H9 (cell line): ENCODE data around the gene ISG20L2. TPM values are rescaled to one million over a fixed set of nuclear protein-coding genes. Genes with fewer than 3 reads are reported as not detected.

Source experiments
- DNase-seq: peaks from one replicate; pipeline ENCODE4 v3.0.0-alpha.2; 2017
- H2AFZ ChIP-seq: one replicate; pipeline ENCODE4 v1.6.1; 2013; ENCODE audit warnings: mild to moderate bottlenecking, low read length, control low read depth, moderate library complexity
- H2AK5ac ChIP-seq: 2 replicates; pipeline ENCODE4 v1.6.1; 2013; ENCODE audit warnings: low read length, control low read depth, mixed read lengths; ENCODE audit not compliant: insufficient read length
- H2BK120ac ChIP-seq: one replicate; pipeline ENCODE4 v1.6.1; 2013; ENCODE audit warnings: low read depth, mild to moderate bottlenecking, low read length, control low read depth, inconsistent platforms; ENCODE audit not compliant: poor library complexity, severe bottlenecking
- H2BK12ac ChIP-seq: 2 replicates; pipeline ENCODE4 v1.6.1; 2013; ENCODE audit warnings: low read length, control low read depth, mixed read lengths, low read depth; ENCODE audit not compliant: insufficient read length
- H2BK15ac ChIP-seq: 2 replicates; pipeline ENCODE4 v1.6.1; 2013; ENCODE audit warnings: low read depth, low read length, control low read depth
- H2BK20ac ChIP-seq: one replicate; pipeline ENCODE4 v1.6.1; 2013; ENCODE audit warnings: low read depth, mild to moderate bottlenecking, low read length, control low read depth, inconsistent platforms; ENCODE audit not compliant: poor library complexity, severe bottlenecking
- H2BK5ac ChIP-seq: 2 replicates; pipeline ENCODE4 v1.6.1; 2013; ENCODE audit warnings: low read length, control low read depth, mixed read lengths; ENCODE audit not compliant: insufficient read length
- H3K14ac ChIP-seq: 2 replicates; pipeline ENCODE4 v1.6.1; 2013; ENCODE audit warnings: low read length, control low read depth; ENCODE audit not compliant: insufficient read depth
- H3K18ac ChIP-seq: 2 replicates; pipeline ENCODE4 v1.6.1; 2013; ENCODE audit warnings: low read depth, mild to moderate bottlenecking, mixed read lengths, low read length, control low read depth; ENCODE audit not compliant: insufficient read length
- H3K23ac ChIP-seq: 2 replicates; pipeline ENCODE4 v1.6.1; 2013; ENCODE audit warnings: low read length, control low read depth, mixed read lengths, low read depth; ENCODE audit not compliant: insufficient read length
- H3K23me2 ChIP-seq: 2 replicates; pipeline ENCODE4 v1.6.1; 2013; ENCODE audit warnings: low read depth, mild to moderate bottlenecking, mixed read lengths, low read length, control low read depth; ENCODE audit not compliant: insufficient read length, poor library complexity, severe bottlenecking
- H3K27ac ChIP-seq: 2 replicates; pipeline ENCODE4 v1.5.1; 2013; ENCODE audit warnings: low read length, control low read depth, mixed read lengths, low read depth; ENCODE audit not compliant: insufficient read length
- H3K27me3 ChIP-seq: 2 replicates; pipeline ENCODE4 v1.6.1; 2013; ENCODE audit warnings: low read length, control low read depth, inconsistent platforms; ENCODE audit not compliant: insufficient read depth
- H3K4ac ChIP-seq: 2 replicates; pipeline ENCODE4 v1.6.1; 2013; ENCODE audit warnings: low read depth, mild to moderate bottlenecking, control low read depth, inconsistent platforms, low read length, moderate library complexity
- H3K4me1 ChIP-seq: 2 replicates; pipeline ENCODE4 v1.6.1; 2013; ENCODE audit warnings: low read length, control low read depth, inconsistent platforms; ENCODE audit not compliant: insufficient read depth
- H3K4me2 ChIP-seq: 2 replicates; pipeline ENCODE4 v1.6.1; 2013; ENCODE audit warnings: low read length, control low read depth, mixed read lengths; ENCODE audit not compliant: insufficient read length, insufficient read depth
- H3K56ac ChIP-seq: 2 replicates; pipeline ENCODE4 v1.6.1; 2013; ENCODE audit warnings: low read depth, mild to moderate bottlenecking, mixed read lengths, low read length, control low read depth; ENCODE audit not compliant: insufficient read length
- H3K79me1 ChIP-seq: 2 replicates; pipeline ENCODE4 v1.6.1; 2013; ENCODE audit warnings: low read depth, mild to moderate bottlenecking, moderate library complexity, low read length, control low read depth, inconsistent platforms; ENCODE audit not compliant: insufficient read depth, poor library complexity, severe bottlenecking
- H3K79me2 ChIP-seq: 2 replicates; pipeline ENCODE4 v1.6.1; 2013; ENCODE audit warnings: low read length, control low read depth, inconsistent platforms; ENCODE audit not compliant: insufficient read depth
- H3K9ac ChIP-seq: 2 replicates; pipeline ENCODE4 v1.6.1; 2013; ENCODE audit warnings: low read length, control low read depth, mixed read lengths; ENCODE audit not compliant: insufficient read length; ENCODE audit errors: extremely low read depth
- H3K9me3 ChIP-seq: one replicate; pipeline ENCODE4 v1.6.1; 2013; ENCODE audit warnings: low read depth, low read length, inconsistent platforms; ENCODE audit not compliant: control insufficient read depth
- H3T11ph ChIP-seq: one replicate; pipeline ENCODE4 v1.6.1; 2013; ENCODE audit warnings: mild to moderate bottlenecking, low read length, control low read depth, inconsistent platforms
- H4K20me1 ChIP-seq: one replicate; pipeline ENCODE4 v1.6.1; 2013; ENCODE audit not compliant: control insufficient read depth, insufficient read length, insufficient read depth
- H4K5ac ChIP-seq: 2 replicates; pipeline ENCODE4 v1.6.1; 2013; ENCODE audit warnings: low read depth, mild to moderate bottlenecking, mixed read lengths, low read length, control low read depth; ENCODE audit not compliant: insufficient read length
- H4K8ac ChIP-seq: replicated peaks from 2 replicates; pipeline ENCODE4 v1.6.1; 2013; ENCODE audit warnings: low read length, control low read depth, mixed read lengths, low read depth; ENCODE audit not compliant: insufficient read length
- H4K91ac ChIP-seq: 2 replicates; pipeline ENCODE4 v1.6.1; 2013; ENCODE audit warnings: low read depth, mild to moderate bottlenecking, moderate library complexity, mixed read lengths, low read length, control low read depth; ENCODE audit not compliant: insufficient read length
- H3K27ac Mint-ChIP-seq, 3 experiments: 2 replicates in 2 of 3; 3 replicates in 1 of 3; pipeline ENCODE4 v1.8.0; 2020 to 2021; ENCODE audit warnings: mixed read lengths in 3 of 3, mild to moderate bottlenecking in 1 of 3, moderate library complexity in 1 of 3
- H3K27me3 Mint-ChIP-seq: 2 replicates; pipeline ENCODE4 v1.8.0; 2021; ENCODE audit warnings: low read depth, mild to moderate bottlenecking, moderate library complexity, mixed read lengths
- H3K36me3 Mint-ChIP-seq, 3 experiments: 2 replicates in 2 of 3; 3 replicates in 1 of 3; pipeline ENCODE4 v1.8.0; 2020 to 2021; ENCODE audit warnings: low read depth in 3 of 3, mixed read lengths in 3 of 3; ENCODE audit not compliant: insufficient read depth in 1 of 3
- H3K4me1 Mint-ChIP-seq, 2 experiments: 2 replicates each; pipeline ENCODE4 v1.8.0; 2020; ENCODE audit warnings: mixed read lengths in 2 of 2
- H3K4me3 Mint-ChIP-seq, 2 experiments: 2 replicates in 1 of 2; 3 replicates in 1 of 2; pipeline ENCODE4 v1.8.0; 2020 to 2021; ENCODE audit warnings: mild to moderate bottlenecking in 2 of 2, mixed read lengths in 2 of 2, moderate library complexity in 1 of 2
- H3K9me3 Mint-ChIP-seq, 2 experiments: 2 replicates in 1 of 2; 3 replicates in 1 of 2; pipeline ENCODE4 v1.8.0; 2020; ENCODE audit warnings: mild to moderate bottlenecking in 2 of 2, mixed read lengths in 2 of 2, moderate library complexity in 1 of 2
- CTCF ChIP-seq: fragments of 200-600 bp; sonication (generic); conservative IDR thresholded peaks from 3 replicates; pipeline ENCODE4 v1.8.0; 2021; ENCODE audit warnings: antibody characterized with exemption, mild to moderate bottlenecking
- WGBS: extraction: QIAGEN DNeasy Blood & Tissue Kit; methylation state at CpG from one replicate; pipeline ENCODE4 v1.1.7; 2013; ENCODE audit warnings: missing lambda C conversion rate, low lambda C conversion rate, mixed read lengths; ENCODE audit not compliant: insufficient read length; ENCODE audit errors: extremely low coverage; 5-methylcytosine and 5-hydroxymethylcytosine counted together
- total RNA-seq: library from RNA; stranded (reverse); gene quantifications from 2 replicates; pipeline ENCODE4 v1.2.1, GENCODE V29; 2021

ISG20L2 gene
- total RNA-seq, 1 experiment from 2014 or later: 57.6 TPM

DNA sequence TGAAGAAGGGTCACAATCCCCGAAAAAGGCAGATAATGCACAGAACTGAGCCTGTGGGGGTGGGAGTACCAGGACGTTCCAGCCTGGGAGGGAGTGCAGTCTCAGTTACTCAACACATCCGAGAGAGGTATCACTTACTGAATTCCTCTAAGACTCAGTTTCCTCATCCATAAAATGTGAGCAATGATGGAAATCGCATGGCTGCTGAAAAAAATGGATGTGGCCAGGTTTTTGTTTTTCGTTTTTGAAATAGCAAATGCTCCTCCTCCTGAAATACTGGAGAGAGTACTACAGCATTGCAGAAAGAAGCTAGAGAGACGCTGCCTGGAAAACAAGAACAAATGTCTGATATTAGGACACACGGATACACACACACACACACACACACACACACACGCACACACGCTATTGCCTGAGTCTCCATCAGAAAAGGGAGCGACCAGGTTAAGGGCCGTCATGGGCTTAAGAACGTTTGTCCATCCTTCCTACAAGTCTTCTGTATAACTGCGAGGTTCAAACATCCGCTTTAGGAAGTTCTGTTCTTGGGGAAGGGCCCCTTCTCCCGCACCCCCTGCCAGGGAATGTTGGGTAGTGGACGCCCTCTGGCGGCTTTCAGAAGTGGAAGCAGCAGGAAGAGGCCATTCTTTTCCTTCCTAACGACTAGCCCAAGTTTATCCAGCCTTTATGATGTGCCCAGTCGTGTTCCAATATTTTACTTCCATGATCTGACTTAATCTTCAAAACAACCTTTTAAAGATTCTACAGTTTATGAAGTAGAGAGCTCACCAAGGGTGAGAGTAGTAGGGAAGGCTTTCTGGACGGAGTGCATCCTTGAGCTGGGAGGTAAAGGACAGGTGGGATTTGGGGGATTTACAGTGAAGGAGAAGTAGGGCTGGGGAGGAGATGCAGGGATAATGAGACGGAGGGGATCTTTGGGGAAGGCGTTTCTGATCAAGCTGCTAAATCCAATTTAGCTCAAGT is 50.7 kb downstream of the ISG20L2 start:
- Histone ChIP-seq H3K23ac (no peak overlapping the region), H4K91ac (no peak overlapping the region), H3T11ph (no peak overlapping the region), H3K14ac (no peak overlapping the region), H3K4me1 (peaks cover 19% of the 10 kb centered on the region; the same call in 1 of the 2 replicates), H3K18ac (no peak overlapping the region), H2BK15ac (no peak overlapping the region), H3K4me2 (peak overlapping the region; percentile 58), H2BK5ac (no peak overlapping the region), H3K9me3 (no peaks in the 10 kb centered on the region), H4K8ac (no peak overlapping the region), H3K27ac (no peak overlapping the region), H3K79me1 (peaks cover 4% of the 10 kb centered on the region), H3K27me3 (no peaks in the 10 kb centered on the region), H3K23me2 (peaks cover 12% of the 10 kb centered on the region), H2AK5ac (no peak overlapping the region), H2BK20ac (no peak overlapping the region), H2BK12ac (no peak overlapping the region), H4K5ac (no peak overlapping the region), H3K9ac (no peak overlapping the region), H4K20me1 (no peaks in the 10 kb centered on the region), H2BK120ac (no peak overlapping the region), H3K56ac (no peak overlapping the region), H2AFZ (no peak overlapping the region), H3K4ac (no peak overlapping the region), H3K79me2 (peaks cover 4% of the 10 kb centered on the region; the same call in 1 of the 2 replicates)
- Mint-ChIP-seq H3K4me3 (peak overlapping the region; percentile 86 to 91), H3K27ac (peak overlapping the region; percentile 79 to 95 (median 82); a peak in 5 of 7 replicates), H3K9me3 (peaks cover 0 to 3% of the 10 kb centered on the region in 2 experiments; a peak in 1 of 5 replicates), H3K27me3 (peaks cover 34% of the 10 kb centered on the region), H3K36me3 (peaks cover 16 to 28% (median 17%) of the 10 kb centered on the region in 3 experiments), H3K4me1 (peaks cover 49 to 59% of the 10 kb centered on the region in 2 experiments)
- WGBS: no CpG with 5 or more reads among the region's 22 CpGs
- peak; percentile 81 for DNase-seq
- peak; percentile 89 for TF ChIP-seq CTCF
